Breast epithelium (tissue), 3 donors: ENCODE measurements around the gene DNMBP.

Experiments
- CTCF ChIP-seq, 3 donors: fragments of 450-650 bp; IDR thresholded peaks; one replicate each; pipeline ENCODE4 v1.5.1; 2016 to 2017; ENCODE audit warnings: antibody characterized with exemption in 3 of 3, mild to moderate bottlenecking in 3 of 3, moderate library complexity in 3 of 3
- POLR2A ChIP-seq: fragments of 450-650 bp; IDR thresholded peaks from one replicate; pipeline ENCODE4 v1.6.1; 2016; ENCODE audit warnings: antibody characterized with exemption, mild to moderate bottlenecking, moderate library complexity

- TF ChIP-seq CTCF (IDR thresholded peaks at IDR 0.05): no peak
- TF ChIP-seq POLR2A: no peak
Observed at GRCh38 chr10:99964791-99965190, 45.0 kb downstream of the DNMBP start.
